ENCODE data around the gene ZFPM1. TPM values are rescaled to one million over a fixed set of nuclear protein-coding genes. Genes with fewer than 3 reads are reported as not detected.

ZFPM1 gene
- total RNA-seq, 1 experiment from 2014 or later = 3.9 TPM

- TF ChIP-seq SIN3A (IDR thresholded peaks at IDR 0.05; ENCODE audit: borderline replicate concordance, insufficient read depth, low read depth, low read length) (no peak), REST (IDR thresholded peaks at IDR 0.05; ENCODE audit: insufficient read depth in 1 of 2, low read depth in 2 of 2, low read length in 1 of 2) (no peak), TCF7L2 (IDR thresholded peaks at IDR 0.05; ENCODE audit: low read depth, low read length) (no peak), POLR2AphosphoS5 (IDR thresholded peaks at IDR 0.05; ENCODE audit: low read depth, low read length) (no peak), CTCF (IDR thresholded peaks at IDR 0.05) (no peak)
- Histone ChIP-seq H3K4me3 (ENCODE audit: low read depth in 2 of 2, low read length in 2 of 2) (no peak overlapping the region), H3K27me3 (ENCODE audit: control insufficient read depth, insufficient read depth, low read length) (no peaks in the 10 kb centered on the region), H3K9me3 (ENCODE audit: control insufficient read depth, insufficient read depth, low read depth, low read length) (no peaks in the 10 kb centered on the region), H3K4me1 (ENCODE audit: control insufficient read depth, insufficient read depth, low read length) (no peaks in the 10 kb centered on the region), H3K36me3 (ENCODE audit: control insufficient read depth, insufficient read depth, low read length) (no peaks in the 10 kb centered on the region), H3K27ac (ENCODE audit: low read length) (no peak overlapping the region)
- intact Hi-C loops (cut with micrococcal nuclease; ENCODE audit: unreplicated experiment) (no loop called here), in situ Hi-C loops (cut with HindIII; ENCODE audit: low pct_unique_long_range_greater_than_20kb, low sequenced_read_pairs) (no loop called here)
- ChIA-PET POLR2A (no interaction called here), CTCF (interaction anchor here (0.5 kb wide), 1 partner anchor 181 kb away, joined by 3 read pairs; no protein-coding TSS in a partner anchor)
- DNase-seq (ENCODE audit: low read depth, low spot score) (no peak), ATAC-seq (peak; percentile 14; the same call in 1 of the 2 replicates)
- BruUV-seq (replicated peaks) = no TSS peak
Measured at GRCh38 chr16:88504489-88505404, 51.7 kb downstream of the ZFPM1 start.

- Histone ChIP-seq H3K9me3 (ENCODE audit: control insufficient read depth, insufficient read depth, low read depth, low read length) (no peaks in the 10 kb centered on the region), H3K4me3 (ENCODE audit: low read depth in 2 of 2, low read length in 2 of 2) (no peak overlapping the region), H3K36me3 (ENCODE audit: control insufficient read depth, insufficient read depth, low read length) (no peaks in the 10 kb centered on the region), H3K4me1 (ENCODE audit: control insufficient read depth, insufficient read depth, low read length) (peaks cover 4% of the 10 kb centered on the region; the same call in 1 of the 2 replicates), H3K27me3 (ENCODE audit: control insufficient read depth, insufficient read depth, low read length) (no peaks in the 10 kb centered on the region), H3K27ac (ENCODE audit: low read length) (no peak overlapping the region)
- no peak for DNase-seq (ENCODE audit: low read depth, low spot score)
- peak; percentile 15; the same call in 1 of the 2 replicates for ATAC-seq
- no peak for TF ChIP-seq TCF7L2 (IDR thresholded peaks at IDR 0.05; ENCODE audit: low read depth, low read length)
- no peak for TF ChIP-seq POLR2AphosphoS5 (IDR thresholded peaks at IDR 0.05; ENCODE audit: low read depth, low read length)
- no peak for TF ChIP-seq REST (IDR thresholded peaks at IDR 0.05; ENCODE audit: insufficient read depth in 1 of 2, low read depth in 2 of 2, low read length in 1 of 2)
- TF ChIP-seq SIN3A (IDR thresholded peaks at IDR 0.05; ENCODE audit: borderline replicate concordance, insufficient read depth, low read depth, low read length) = no peak
- no peak; the same call in 1 of the 2 replicates for TF ChIP-seq CTCF (IDR thresholded peaks at IDR 0.05)
- intact Hi-C loops (cut with micrococcal nuclease; ENCODE audit: unreplicated experiment) = no loop called here
- CTCF ChIA-PET = interaction anchor here (0.5 kb wide), 1 partner anchor 181 kb away, joined by 3 read pairs; no protein-coding TSS in a partner anchor
- BruUV-seq (replicated peaks) = no TSS peak
- POLR2A ChIA-PET = no interaction called here
- in situ Hi-C loops (cut with HindIII; ENCODE audit: low pct_unique_long_range_greater_than_20kb, low sequenced_read_pairs) = no loop called here
Measured at GRCh38 chr16:88505405-88506082, 52.5 kb downstream of the ZFPM1 start.

Measured in Panc1 (cell line).